GM21619 (cell line): ENCODE data around the gene CAPN15.

ENCODE experiments used
- ATAC-seq: cut with Tn5 transposase; IDR thresholded peaks from one replicate; pipeline ENCODE4 v1.9.1; 2021; ENCODE audit not compliant: unreplicated experiment

CAPN15 gene

DNA sequence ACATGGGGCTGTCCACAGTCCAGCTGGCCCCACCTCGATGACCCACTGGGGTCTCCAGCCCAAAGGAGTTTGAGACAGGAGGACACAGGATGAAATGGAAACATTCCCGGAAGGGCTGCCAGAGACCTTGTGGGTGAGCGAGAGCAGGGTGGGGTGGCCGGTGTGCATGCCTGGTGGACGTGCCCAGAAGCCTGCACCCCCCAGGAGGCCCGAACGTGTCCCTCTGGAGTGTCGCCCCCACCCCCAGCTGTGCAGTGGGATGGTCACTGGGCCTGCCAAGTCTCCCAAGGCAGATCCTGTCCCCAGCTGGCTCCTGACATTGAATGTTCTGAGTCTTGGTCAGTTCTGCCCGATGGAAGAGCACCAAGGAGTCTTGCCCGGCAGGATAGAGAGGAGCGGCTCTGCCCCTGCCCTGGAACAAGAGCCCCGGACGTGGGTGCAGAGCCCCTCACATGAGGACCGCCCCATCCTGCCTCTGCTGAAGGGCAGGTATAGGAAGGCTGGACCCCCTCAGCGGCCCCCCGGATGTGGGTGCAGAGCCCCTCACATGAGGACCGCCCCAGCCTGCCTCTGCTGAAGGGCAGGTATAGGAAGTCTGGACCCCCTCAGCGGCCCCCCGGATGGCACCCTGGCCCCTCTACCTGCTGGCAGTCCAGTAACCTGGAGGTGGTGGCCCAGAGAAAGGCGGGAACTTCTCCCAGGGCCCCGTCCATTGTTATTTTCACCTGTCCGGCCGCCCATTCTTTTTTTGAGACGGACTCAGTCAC lies 3.1 kb upstream of the CAPN15 start:
- no peak for ATAC-seq

DNA sequence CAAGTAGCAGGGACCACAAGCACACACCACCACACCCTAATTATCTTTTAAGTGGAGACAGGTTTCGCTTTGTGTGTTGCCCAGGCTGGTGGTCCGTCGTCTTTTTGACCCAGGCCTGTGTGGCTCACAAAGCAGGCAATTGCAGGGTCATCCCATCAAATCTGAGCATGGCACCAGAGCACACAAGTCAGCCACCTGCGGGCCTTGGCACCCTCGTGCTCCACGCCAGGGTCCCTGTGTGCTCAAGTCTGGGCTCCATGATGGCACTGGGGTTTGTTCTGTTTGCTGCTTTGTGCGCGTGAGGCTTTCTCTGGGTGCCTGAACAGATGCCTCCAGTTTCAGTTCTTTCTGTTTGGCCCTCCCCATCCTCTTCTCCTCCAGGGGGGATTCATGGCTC lies 2.4 kb upstream of the CAPN15 start:
- ATAC-seq = no peak

- ATAC-seq = no peak
Measured at GRCh38 chr16:525520-526180, 1.9 kb upstream of the CAPN15 start.

GRCh38 chr16:526181-527014 lies 1.1 kb upstream of the CAPN15 start:
- no peak for ATAC-seq

DNA sequence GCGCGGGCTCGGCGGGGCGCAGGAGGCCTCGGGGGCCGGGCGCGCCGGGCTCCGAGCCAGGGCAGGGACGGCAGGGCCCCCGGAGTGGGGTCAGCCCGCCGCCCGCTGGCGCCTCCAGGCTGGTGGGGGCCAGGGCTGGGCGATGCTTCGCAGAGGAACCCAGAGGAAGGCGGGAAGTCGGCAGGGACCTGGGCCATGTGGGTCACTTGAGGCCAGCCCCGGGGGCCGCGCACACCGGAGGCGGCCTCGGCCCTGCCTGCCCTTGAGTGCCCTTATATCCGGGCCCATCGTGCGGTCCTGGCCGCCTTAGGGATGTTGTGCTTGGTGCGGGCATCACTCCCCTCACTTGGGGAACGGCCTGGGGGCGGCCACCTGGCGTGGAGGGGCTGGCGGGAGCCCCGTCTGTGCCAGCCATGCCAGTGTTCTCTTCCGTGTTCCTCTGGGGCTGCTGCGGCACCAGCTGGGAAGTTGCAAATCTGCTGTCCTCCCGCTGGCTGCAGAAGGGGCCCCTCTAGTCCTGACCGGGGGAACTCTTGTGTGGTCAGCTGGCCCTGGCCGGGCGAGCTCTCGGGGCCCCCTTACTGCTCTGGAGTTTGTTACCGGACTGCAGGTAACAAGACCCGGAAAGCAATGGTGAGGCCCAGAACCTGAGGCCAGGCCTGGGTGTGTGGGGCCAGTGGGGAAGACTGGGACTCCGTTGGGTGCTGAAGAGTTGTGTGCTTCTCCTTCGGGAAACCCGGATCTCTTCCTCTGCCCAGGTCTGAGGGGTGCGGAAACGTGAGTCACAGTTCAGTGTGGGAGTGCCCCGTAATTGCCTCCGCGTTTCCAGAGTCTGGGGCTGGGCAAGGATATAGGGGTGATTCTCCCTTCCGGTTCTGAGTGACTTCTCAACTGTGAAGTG lies 849 bp downstream of the CAPN15 start:
- peak; percentile 4 for ATAC-seq

DNA sequence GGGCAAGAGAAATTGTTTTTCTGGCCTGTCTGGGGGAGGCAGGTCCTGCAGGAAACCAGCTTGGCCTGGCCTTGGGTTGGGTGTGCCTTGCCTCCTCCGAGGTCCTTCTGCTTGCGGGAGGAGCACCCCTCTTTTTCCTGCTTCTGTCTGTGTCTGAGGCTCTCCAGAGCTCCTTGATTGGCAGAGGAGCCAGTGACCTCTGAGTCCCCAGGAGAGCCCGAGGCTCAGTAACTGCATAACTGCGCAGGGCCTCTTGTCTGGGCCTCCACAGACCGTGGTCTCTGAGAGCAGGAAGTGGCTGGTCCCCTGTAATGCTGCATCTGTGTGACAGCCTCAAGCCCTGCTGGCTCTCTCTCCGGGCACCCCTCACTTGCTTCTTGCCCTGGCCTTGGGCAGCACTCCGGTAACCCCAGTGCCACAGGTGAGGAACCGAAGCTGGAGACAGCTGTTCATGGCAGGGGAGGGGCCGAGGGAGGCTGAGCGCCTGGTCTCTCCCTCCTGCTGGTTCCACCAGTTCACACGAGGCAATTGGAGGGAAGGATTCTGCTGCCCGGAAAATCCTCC lies 1.6 kb downstream of the CAPN15 start:
- no peak for ATAC-seq

GRCh38 chr16:530111-530817 lies 2.8 kb downstream of the CAPN15 start:
- ATAC-seq = no peak

- ATAC-seq = no peak
Measured at GRCh38 chr16:531494-532125, 4.1 kb downstream of the CAPN15 start.

- no peak for ATAC-seq
Measured at GRCh38 chr16:533391-534123, 6.0 kb downstream of the CAPN15 start.

DNA sequence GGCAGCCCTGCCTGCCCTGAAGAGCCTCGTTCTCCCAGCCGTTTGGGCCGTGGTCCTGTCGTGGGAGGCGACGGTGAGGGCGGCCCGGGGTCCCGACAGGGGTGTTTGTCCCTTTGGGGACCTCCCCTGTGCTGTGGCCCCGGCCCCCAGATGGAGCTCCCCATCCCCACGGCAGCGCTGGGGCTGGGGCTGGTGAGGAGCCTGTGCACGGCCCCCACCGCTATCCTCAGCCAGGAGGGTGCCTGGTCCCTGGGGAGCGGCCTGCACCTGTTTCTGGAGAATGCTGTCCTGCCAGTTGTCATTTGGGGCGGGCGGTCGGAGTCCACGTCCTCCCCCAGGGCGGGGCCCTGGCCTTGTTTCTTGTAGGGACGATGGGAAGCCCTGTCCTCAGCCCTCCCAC lies 6.6 kb downstream of the CAPN15 start:
- ATAC-seq = no peak

DNA sequence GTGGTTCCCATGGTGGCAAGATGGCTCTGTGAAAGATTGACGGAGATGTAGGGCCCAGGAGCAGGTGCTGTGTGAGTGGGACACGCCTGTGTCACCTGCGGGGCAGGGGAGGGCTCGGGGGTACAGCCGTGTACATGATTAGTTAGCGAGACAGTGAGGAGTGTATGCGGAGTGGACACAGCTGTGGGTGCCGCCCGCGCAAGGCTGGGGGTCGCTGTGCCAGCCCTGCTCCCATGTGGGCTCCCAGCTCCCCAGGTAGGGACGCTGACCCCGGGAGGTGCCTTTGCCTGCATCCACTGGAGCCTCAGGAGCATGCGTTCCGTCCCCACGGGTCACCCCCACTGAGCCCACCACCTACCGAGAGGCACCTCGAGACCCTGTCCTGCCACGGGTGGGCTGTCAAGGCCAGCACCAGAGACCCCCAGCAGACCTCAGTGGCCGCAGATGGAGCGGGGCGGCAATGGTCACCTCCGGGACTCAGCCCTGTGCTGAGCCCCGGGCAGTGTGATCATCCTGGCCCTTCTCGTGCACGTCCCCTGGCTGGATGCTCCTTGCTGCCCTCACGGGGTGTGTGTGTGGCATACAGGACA lies 7.4 kb downstream of the CAPN15 start:
- no peak for ATAC-seq

- ATAC-seq = no peak
Measured at GRCh38 chr16:535446-536405, 8.2 kb downstream of the CAPN15 start.

GRCh38 chr16:536746-537145 lies 9.2 kb downstream of the CAPN15 start:
- no peak for ATAC-seq

DNA sequence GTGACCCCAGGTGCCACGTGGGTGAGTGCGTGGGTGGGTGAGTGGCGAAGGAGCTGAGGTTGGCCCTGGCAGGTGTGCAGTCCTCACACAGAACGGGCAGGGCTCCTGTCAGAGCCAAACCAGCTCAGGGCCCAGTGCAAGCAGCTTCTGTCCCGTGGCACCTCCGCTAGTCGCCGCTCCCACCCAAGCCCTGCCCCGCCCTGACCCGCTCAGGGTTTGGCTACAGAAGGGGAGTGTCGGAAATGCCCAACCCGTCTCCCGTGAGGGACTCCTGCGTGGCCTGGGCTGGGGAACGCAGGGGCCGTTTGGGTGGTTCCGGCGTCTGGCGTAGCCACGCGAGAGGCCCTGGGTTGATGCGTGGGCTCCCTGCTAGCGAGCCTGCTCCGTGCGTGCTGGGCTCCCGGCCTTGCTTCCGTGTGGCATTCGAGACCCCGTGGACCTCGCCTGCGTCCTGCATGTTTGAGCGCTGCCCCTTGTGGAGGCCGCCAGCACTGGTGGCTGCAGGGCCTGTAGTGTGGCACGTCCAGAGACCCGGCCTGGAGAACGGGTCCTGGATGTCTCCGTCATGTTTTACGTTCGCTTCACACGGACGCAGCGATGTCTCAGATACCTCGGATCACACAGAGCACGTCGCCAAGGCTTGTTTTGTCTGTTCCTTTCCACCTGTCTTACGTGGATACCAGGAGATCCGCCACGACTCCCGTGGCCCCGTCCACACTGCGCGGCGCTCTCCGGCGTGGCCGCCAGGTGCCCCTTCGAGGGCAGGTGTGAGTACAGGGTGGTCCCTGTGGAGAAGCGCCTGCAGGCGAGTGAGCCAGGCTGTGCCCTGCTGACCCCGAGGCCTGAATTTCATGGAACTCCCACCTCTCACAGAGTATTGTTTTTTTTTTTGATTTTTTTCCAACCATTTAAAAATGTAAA lies 10.2 kb downstream of the CAPN15 start:
- no peak for ATAC-seq

GRCh38 chr16:539901-540530 lies 12.5 kb downstream of the CAPN15 start:
- no peak for ATAC-seq
